ENCODE measurements around the gene KSR1.

Gene KSR1

GRCh38 chr17:27449541-27449940 lies 6.7 kb upstream of the KSR1 start:
- peaks cover 10 to 23% (median 16%) of the 10 kb centered on the region in 10 experiments for H3K4me1 ChIP-seq
- H3K9ac ChIP-seq, result no peak overlapping the region
- no peak overlapping the region for H3K4me2 ChIP-seq
- no peaks in the 10 kb centered on the region for H3K27me3 ChIP-seq
- H4K20me1 ChIP-seq, result no peaks in the 10 kb centered on the region
- no peak overlapping the region for H3K27ac ChIP-seq
- H3K36me3 ChIP-seq, result no peaks in the 10 kb centered on the region
- TF ChIP-seq Cebpa-rat (IDR thresholded peaks at IDR 0.05), result no peak
- no peak overlapping the region for H3K4me3 ChIP-seq
- no peaks in the 10 kb centered on the region for H3K9me3 ChIP-seq (replicated peaks in 1 of 11)

- H3K4me2 ChIP-seq, result no peak overlapping the region
- H3K27ac ChIP-seq, result no peak overlapping the region
- H3K4me1 ChIP-seq, result peaks cover 10 to 23% (median 16%) of the 10 kb centered on the region in 10 experiments
- H4K20me1 ChIP-seq, result no peaks in the 10 kb centered on the region
- H3K27me3 ChIP-seq, result no peaks in the 10 kb centered on the region
- no peak for TF ChIP-seq Cebpa-rat (IDR thresholded peaks at IDR 0.05)
- no peak overlapping the region for H3K9ac ChIP-seq
- no peak overlapping the region for H3K4me3 ChIP-seq
- no peaks in the 10 kb centered on the region for H3K9me3 ChIP-seq (replicated peaks in 1 of 11)
- H3K36me3 ChIP-seq, result no peaks in the 10 kb centered on the region
These were observed 6.3 kb upstream of the KSR1 start for GRCh38 chr17:27449988-27450387.

GRCh38 chr17:27450416-27450815 lies 5.8 kb upstream of the KSR1 start:
- peaks cover 10 to 23% (median 16%) of the 10 kb centered on the region in 10 experiments for H3K4me1 ChIP-seq
- H3K27ac ChIP-seq, result no peak overlapping the region
- H3K4me2 ChIP-seq, result peak overlapping the region in 1 of 11 experiments; percentile 12; a peak in 1 of 22 replicates
- no peak overlapping the region for H3K9ac ChIP-seq
- H3K4me3 ChIP-seq, result no peak overlapping the region
- no peaks in the 10 kb centered on the region for H4K20me1 ChIP-seq
- TF ChIP-seq Cebpa-rat (IDR thresholded peaks at IDR 0.05), result no peak
- H3K9me3 ChIP-seq (replicated peaks in 1 of 11), result no peaks in the 10 kb centered on the region
- no peaks in the 10 kb centered on the region for H3K27me3 ChIP-seq
- H3K36me3 ChIP-seq, result no peaks in the 10 kb centered on the region

- TF ChIP-seq Cebpa-rat (IDR thresholded peaks at IDR 0.05), result no peak
- Histone ChIP-seq H3K36me3 (no peaks in the 10 kb centered on the region), H3K4me1 (peaks cover 10 to 20% (median 16%) of the 10 kb centered on the region in 10 experiments), H3K4me2 (no peak overlapping the region), H3K9me3 (replicated peaks in 1 of 11) (no peaks in the 10 kb centered on the region), H3K27me3 (peaks cover 0 to 6% (median 3%) of the 10 kb centered on the region in 11 experiments; a peak in 14 of 22 replicates), H3K9ac (no peak overlapping the region), H3K27ac (no peak overlapping the region), H4K20me1 (peaks cover 0 to 4% (median 0%) of the 10 kb centered on the region in 11 experiments; a peak in 4 of 22 replicates), H3K4me3 (no peak overlapping the region)
These were observed 4.3 kb upstream of the KSR1 start for GRCh38 chr17:27451906-27452305.

GRCh38 chr17:27452828-27453227 lies 3.4 kb upstream of the KSR1 start:
- peaks cover 17 to 29% (median 25%) of the 10 kb centered on the region in 10 experiments for H3K4me1 ChIP-seq
- no peak overlapping the region for H3K9ac ChIP-seq
- H3K4me3 ChIP-seq, result no peak overlapping the region
- peak overlapping the region in 7 of 11 experiments; percentile 22 to 52 (median 33); a peak in 7 of 22 replicates for H3K4me2 ChIP-seq
- no peak for TF ChIP-seq Cebpa-rat (IDR thresholded peaks at IDR 0.05)
- no peaks in the 10 kb centered on the region for H3K9me3 ChIP-seq (replicated peaks in 1 of 11)
- peaks cover under 1 to 16% (median 12%) of the 10 kb centered on the region in 11 experiments; a peak in 20 of 22 replicates for H3K27me3 ChIP-seq
- H3K27ac ChIP-seq, result no peak overlapping the region
- peaks cover 0 to 13% (median 4%) of the 10 kb centered on the region in 11 experiments; a peak in 11 of 22 replicates for H4K20me1 ChIP-seq
- H3K36me3 ChIP-seq, result no peaks in the 10 kb centered on the region

- Histone ChIP-seq H3K27ac (no peak overlapping the region), H3K4me2 (peak overlapping the region; percentile 3 to 52 (median 33); a peak in 19 of 22 replicates), H3K9me3 (replicated peaks in 1 of 11) (no peaks in the 10 kb centered on the region), H4K20me1 (peaks cover 5 to 20% (median 10%) of the 10 kb centered on the region in 11 experiments; a peak in 13 of 22 replicates), H3K4me3 (no peak overlapping the region), H3K27me3 (peaks cover 7 to 22% (median 18%) of the 10 kb centered on the region in 11 experiments; a peak in 20 of 22 replicates), H3K9ac (no peak overlapping the region), H3K4me1 (peaks cover 23 to 36% (median 31%) of the 10 kb centered on the region in 10 experiments), H3K36me3 (no peaks in the 10 kb centered on the region)
- TF ChIP-seq Cebpa-rat (IDR thresholded peaks at IDR 0.05), result no peak
These were observed 2.8 kb upstream of the KSR1 start for GRCh38 chr17:27453471-27453870.

GRCh38 chr17:27454089-27454488 lies 2.2 kb upstream of the KSR1 start:
- H3K9ac ChIP-seq, result no peak overlapping the region
- H4K20me1 ChIP-seq, result peaks cover 10 to 26% (median 16%) of the 10 kb centered on the region in 11 experiments; a peak in 15 of 22 replicates
- H3K36me3 ChIP-seq, result no peaks in the 10 kb centered on the region
- TF ChIP-seq Cebpa-rat (IDR thresholded peaks at IDR 0.05), result no peak
- no peak overlapping the region for H3K27ac ChIP-seq
- H3K27me3 ChIP-seq, result peaks cover 8 to 27% (median 22%) of the 10 kb centered on the region in 11 experiments; a peak in 20 of 22 replicates
- H3K4me2 ChIP-seq, result peak overlapping the region; percentile 3 to 52 (median 33); a peak in 15 of 22 replicates
- H3K4me3 ChIP-seq, result no peak overlapping the region
- H3K4me1 ChIP-seq, result peaks cover 28 to 38% (median 33%) of the 10 kb centered on the region in 10 experiments
- H3K9me3 ChIP-seq (replicated peaks in 1 of 11), result no peaks in the 10 kb centered on the region

- Histone ChIP-seq H4K20me1 (peaks cover 22 to 39% (median 29%) of the 10 kb centered on the region in 11 experiments; a peak in 17 of 22 replicates), H3K9ac (peak overlapping the region in 9 of 11 experiments; percentile 71 to 86 (median 82); a peak in 12 of 22 replicates), H3K36me3 (peaks cover 0 to 3% (median 0%) of the 10 kb centered on the region in 11 experiments; a peak in 1 of 22 replicates), H3K27ac (no peak overlapping the region), H3K27me3 (peaks cover 8 to 27% (median 24%) of the 10 kb centered on the region in 11 experiments; a peak in 20 of 22 replicates), H3K4me3 (peak overlapping the region; percentile 80 to 92 (median 87)), H3K4me2 (peak overlapping the region; percentile 86 to 98 (median 93)), H3K9me3 (replicated peaks in 1 of 11) (no peaks in the 10 kb centered on the region), H3K4me1 (peaks cover 28 to 38% (median 33%) of the 10 kb centered on the region in 10 experiments)
- TF ChIP-seq Cebpa-rat (IDR thresholded peaks at IDR 0.05), result no peak
These were observed 873 bp upstream of the KSR1 start for GRCh38 chr17:27455236-27455913.

GRCh38 chr17:27456681-27457359 lies 572 bp downstream of the KSR1 start:
- H4K20me1 ChIP-seq, result peaks cover 23 to 53% (median 39%) of the 10 kb centered on the region in 11 experiments; a peak in 17 of 22 replicates
- peaks cover 27 to 38% (median 33%) of the 10 kb centered on the region in 10 experiments for H3K4me1 ChIP-seq
- TF ChIP-seq Cebpa-rat (IDR thresholded peaks at IDR 0.05), result no peak
- no peaks in the 10 kb centered on the region for H3K9me3 ChIP-seq (replicated peaks in 1 of 11)
- peak overlapping the region; percentile 71 to 86 (median 82) for H3K9ac ChIP-seq
- H3K4me2 ChIP-seq, result peak overlapping the region; percentile 86 to 98 (median 93)
- H3K36me3 ChIP-seq, result peaks cover 0 to 3% (median 0%) of the 10 kb centered on the region in 11 experiments; a peak in 1 of 22 replicates
- H3K27me3 ChIP-seq, result peaks cover 8 to 27% (median 24%) of the 10 kb centered on the region in 11 experiments; a peak in 20 of 22 replicates
- H3K4me3 ChIP-seq, result peak overlapping the region; percentile 80 to 92 (median 87)
- peak overlapping the region; percentile 45 to 74 (median 67); a peak in 21 of 22 replicates for H3K27ac ChIP-seq
